Ishikawa (cell line): Measurements from ENCODE around the gene PPIL4.

Source experiments
- CEBPB ChIP-seq: IDR thresholded peaks from 2 replicates; pipeline ENCODE4 v1.6.1; 2012
- CREB1 ChIP-seq: IDR thresholded peaks from 2 replicates; pipeline ENCODE4 v1.6.1; 2012; ENCODE audit warnings: low read depth
- EGR1 ChIP-seq: IDR thresholded peaks from 2 replicates; pipeline ENCODE4 v1.6.1; 2012
- EP300 ChIP-seq: IDR thresholded peaks from 2 replicates; pipeline ENCODE4 v1.6.1; 2012; ENCODE audit warnings: borderline replicate concordance
- FOXM1 ChIP-seq: IDR thresholded peaks from 2 replicates; pipeline ENCODE4 v1.6.1; 2012; ENCODE audit warnings: low read depth, borderline replicate concordance
- MAX ChIP-seq: IDR thresholded peaks from 2 replicates; pipeline ENCODE4 v1.6.1; 2012
- NFIC ChIP-seq: IDR thresholded peaks from 2 replicates; pipeline ENCODE4 v1.6.1; 2012
- RAD21 ChIP-seq: IDR thresholded peaks from 2 replicates; pipeline ENCODE4 v1.6.1; 2012; ENCODE audit warnings: low read depth
- TAF1 ChIP-seq: IDR thresholded peaks from 2 replicates; pipeline ENCODE4 v1.6.1; 2012; ENCODE audit warnings: low read depth, mild to moderate bottlenecking
- TCF12 ChIP-seq: IDR thresholded peaks from 2 replicates; pipeline ENCODE4 v1.6.1; 2012; ENCODE audit warnings: low read depth
- TEAD4 ChIP-seq: IDR thresholded peaks from 2 replicates; pipeline ENCODE4 v1.6.1; 2012
- YY1 ChIP-seq: IDR thresholded peaks from 2 replicates; pipeline ENCODE4 v1.6.1; 2012; ENCODE audit warnings: low read depth
- ZBTB7A ChIP-seq: IDR thresholded peaks from 2 replicates; pipeline ENCODE4 v1.6.1; 2012; ENCODE audit warnings: low read depth
- TF ChIP-seq, protein P1 (sequence below): IDR thresholded peaks from 2 replicates; pipeline ENCODE4 v1.6.1; 2012
- TF ChIP-seq, protein P2 (sequence below): IDR thresholded peaks from 2 replicates; pipeline ENCODE4 v1.6.1; 2012; ENCODE audit warnings: low read depth, mild to moderate bottlenecking

Gene PPIL4

DNA sequence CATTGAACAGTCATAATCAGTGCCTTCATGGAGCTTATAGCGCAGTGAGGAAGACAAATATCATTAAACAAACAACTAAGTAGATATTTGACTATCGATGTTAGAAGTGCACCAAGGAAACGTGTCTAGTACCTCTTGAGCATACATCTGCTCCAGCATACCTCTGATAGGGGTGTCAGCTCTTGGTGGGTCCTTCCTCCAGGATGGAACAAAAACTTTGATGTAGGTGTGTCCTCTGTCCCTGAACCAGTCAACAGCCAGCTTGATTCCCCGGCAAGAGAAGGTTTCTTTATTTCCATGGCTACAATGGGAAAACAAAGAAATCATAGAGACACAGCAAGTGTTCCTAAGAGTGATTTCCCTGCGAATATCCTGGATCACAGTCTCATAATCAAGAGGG is 84.2 kb downstream of the PPIL4 start:
- TF ChIP-seq NFIC (no peak), TEAD4 (no peak), EGR1 (no peak), TCF12 (no peak)

GRCh38 chr6:149459761-149460160 is 86.1 kb downstream of the PPIL4 start:
- no peak for TF ChIP-seq TCF12
- TF ChIP-seq TAF1, result no peak
- no peak for TF ChIP-seq FOXM1
- no peak for TF ChIP-seq NFIC
- TF ChIP-seq, protein P1, sequence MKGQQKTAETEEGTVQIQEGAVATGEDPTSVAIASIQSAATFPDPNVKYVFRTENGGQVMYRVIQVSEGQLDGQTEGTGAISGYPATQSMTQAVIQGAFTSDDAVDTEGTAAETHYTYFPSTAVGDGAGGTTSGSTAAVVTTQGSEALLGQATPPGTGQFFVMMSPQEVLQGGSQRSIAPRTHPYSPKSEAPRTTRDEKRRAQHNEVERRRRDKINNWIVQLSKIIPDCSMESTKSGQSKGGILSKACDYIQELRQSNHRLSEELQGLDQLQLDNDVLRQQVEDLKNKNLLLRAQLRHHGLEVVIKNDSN, result no peak
- TF ChIP-seq CREB1, result no peak
- no peak for TF ChIP-seq CEBPB
- TF ChIP-seq MAX, result no peak
- TF ChIP-seq, protein P2, sequence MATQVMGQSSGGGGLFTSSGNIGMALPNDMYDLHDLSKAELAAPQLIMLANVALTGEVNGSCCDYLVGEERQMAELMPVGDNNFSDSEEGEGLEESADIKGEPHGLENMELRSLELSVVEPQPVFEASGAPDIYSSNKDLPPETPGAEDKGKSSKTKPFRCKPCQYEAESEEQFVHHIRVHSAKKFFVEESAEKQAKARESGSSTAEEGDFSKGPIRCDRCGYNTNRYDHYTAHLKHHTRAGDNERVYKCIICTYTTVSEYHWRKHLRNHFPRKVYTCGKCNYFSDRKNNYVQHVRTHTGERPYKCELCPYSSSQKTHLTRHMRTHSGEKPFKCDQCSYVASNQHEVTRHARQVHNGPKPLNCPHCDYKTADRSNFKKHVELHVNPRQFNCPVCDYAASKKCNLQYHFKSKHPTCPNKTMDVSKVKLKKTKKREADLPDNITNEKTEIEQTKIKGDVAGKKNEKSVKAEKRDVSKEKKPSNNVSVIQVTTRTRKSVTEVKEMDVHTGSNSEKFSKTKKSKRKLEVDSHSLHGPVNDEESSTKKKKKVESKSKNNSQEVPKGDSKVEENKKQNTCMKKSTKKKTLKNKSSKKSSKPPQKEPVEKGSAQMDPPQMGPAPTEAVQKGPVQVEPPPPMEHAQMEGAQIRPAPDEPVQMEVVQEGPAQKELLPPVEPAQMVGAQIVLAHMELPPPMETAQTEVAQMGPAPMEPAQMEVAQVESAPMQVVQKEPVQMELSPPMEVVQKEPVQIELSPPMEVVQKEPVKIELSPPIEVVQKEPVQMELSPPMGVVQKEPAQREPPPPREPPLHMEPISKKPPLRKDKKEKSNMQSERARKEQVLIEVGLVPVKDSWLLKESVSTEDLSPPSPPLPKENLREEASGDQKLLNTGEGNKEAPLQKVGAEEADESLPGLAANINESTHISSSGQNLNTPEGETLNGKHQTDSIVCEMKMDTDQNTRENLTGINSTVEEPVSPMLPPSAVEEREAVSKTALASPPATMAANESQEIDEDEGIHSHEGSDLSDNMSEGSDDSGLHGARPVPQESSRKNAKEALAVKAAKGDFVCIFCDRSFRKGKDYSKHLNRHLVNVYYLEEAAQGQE, result no peak
- TF ChIP-seq ZBTB7A, result no peak
- TF ChIP-seq EP300, result no peak
- no peak for TF ChIP-seq TEAD4
- no peak for TF ChIP-seq YY1
- TF ChIP-seq EGR1, result no peak
- TF ChIP-seq RAD21, result no peak

DNA sequence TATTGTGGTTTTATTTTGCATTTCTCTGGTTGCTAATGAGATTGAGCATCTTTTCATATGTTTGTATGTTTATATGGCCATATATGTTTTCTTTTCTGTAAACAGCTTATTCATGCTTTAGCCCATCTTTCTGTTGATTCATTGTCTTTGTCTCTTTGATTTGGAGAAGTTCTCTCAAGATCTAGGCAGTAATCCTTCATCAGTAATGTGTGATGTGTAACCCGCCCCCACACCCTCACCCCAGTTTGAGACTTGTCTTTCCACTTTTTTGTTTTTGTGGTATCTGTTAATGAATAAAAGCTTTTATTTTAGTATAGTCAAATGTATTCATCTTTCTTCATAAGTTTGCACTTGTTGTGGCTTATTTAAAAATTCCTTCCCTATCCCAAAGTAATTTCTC is 87.0 kb downstream of the PPIL4 start:
- TF ChIP-seq NFIC (no peak), RAD21 (no peak), EP300 (no peak), TEAD4 (no peak), TAF1 (no peak), CREB1 (no peak)

- no peak for TF ChIP-seq YY1
Observed at GRCh38 chr6:149458196-149458595, 87.6 kb downstream of the PPIL4 start.

DNA sequence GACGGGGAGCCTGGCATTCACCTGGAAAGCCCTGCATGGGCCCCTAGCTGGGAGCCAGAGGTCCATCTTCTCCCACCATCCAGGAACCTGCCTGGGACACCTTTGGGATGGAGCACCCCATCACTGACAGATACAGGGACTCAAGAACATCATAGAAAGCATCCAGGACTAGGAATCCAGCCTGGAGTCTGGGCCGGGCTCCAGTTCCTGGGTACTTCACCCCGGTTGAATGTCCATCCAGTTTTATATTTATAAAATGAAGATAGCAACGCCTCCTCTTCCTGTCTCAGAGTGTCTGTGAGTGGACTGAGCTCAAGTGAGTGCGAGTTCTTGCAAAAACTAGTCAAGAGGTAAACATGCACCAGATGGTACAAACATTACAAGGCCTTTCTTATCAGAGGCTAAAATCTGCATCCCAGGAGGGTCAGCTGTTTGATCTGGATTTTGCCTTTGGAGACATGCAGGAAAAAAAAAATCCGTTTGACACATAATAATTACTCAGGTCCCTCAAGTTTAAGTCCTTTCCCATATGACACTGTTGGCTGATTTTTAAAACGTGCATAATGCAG is 88.4 kb downstream of the PPIL4 start:
- TF ChIP-seq, protein P1, result no peak
- TF ChIP-seq TAF1 (no peak), ZBTB7A (no peak), CEBPB (no peak), TEAD4 (no peak)

DNA sequence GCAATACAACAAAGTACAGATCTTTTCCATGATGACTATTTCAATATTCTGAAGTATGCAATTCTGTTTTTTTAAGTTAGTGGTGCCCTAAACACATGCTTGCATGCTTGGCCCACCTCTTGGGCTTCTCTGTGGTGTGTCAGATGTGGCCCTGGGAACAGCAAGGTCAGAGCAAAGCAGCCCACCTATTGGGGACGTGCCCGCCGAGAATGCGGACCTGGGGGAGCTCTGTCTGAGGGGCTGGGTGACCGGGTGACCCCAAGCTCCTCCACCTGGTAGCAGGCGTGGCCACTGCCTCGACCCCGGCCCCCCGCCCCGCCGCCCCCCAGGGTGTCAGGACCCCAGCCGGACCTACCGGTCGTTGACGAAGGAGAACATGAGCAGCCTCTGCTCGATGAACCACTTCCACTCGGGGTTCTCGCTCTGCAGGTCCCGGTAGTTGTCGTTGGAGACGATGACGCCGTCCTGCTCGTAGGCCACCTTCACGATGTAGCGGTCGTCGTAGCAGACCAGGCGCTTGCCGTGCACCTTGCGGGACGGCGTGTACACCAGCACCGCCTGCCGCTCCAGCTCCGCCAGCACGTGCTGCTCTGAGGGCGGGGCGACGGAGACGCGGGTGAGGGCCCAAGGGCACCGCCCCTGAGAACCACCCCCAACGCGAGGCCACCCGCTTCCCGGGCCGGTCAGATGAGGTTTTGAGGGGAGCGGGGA is 89.4 kb downstream of the PPIL4 start:
- no peak for TF ChIP-seq MAX
- TF ChIP-seq TEAD4, result no peak
- no peak for TF ChIP-seq RAD21

DNA sequence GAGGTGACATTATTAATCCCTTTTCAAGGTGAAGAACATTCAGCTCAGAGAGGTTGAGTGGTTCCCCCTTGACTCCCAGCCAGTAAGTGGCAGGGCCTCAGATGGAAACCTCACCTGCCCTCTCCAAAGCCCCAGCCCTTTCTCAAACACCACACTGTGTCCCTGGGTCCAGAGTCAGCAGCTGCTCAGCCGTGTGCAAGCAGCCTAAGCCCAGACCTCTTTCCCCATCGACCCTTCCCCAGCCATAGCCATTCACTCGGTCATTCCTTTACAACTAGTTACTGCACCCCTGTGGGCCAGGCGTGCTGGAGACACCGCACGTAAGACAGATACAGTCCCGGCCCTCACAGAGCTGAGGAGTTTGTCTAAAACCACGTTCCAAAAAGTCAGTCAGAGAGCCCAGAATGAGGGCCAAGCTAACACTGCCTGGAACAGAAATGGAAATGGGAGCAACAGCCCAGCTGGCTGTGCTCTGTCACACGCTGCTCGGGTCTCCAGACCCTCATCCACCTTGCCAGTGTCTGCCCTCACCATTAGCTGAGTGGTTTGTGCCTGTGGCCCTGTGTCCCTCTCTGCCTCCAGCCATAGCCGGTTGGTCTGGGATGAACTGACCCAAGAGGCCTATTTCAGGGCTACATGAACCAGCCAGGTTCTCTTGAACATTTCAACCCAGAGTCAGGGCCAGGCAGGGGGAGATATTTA is 90.7 kb downstream of the PPIL4 start:
- TF ChIP-seq CREB1, result no peak
- TF ChIP-seq, protein P2, result no peak
- TF ChIP-seq EGR1, result no peak
- TF ChIP-seq FOXM1, result no peak
- no peak for TF ChIP-seq TCF12
